ENCODE measurements around the gene ABI1. TPM values are rescaled to one million over a fixed set of nuclear protein-coding genes. Genes with fewer than 3 reads are reported as not detected.

ABI1 gene
- total and polyA plus RNA-seq, 2 of the 13 experiments (the other 11 are each of a cell fraction or from before 2014, with no cell fraction given) = 20.9 to 22.9 TPM

- Histone ChIP-seq H3K27me3 (ENCODE audit: control insufficient read depth in 1 of 2, insufficient read depth in 2 of 2, low read length in 2 of 2) (no peaks in the 10 kb centered on the region), H3K9me3 (ENCODE audit: low read length) (no peaks in the 10 kb centered on the region), H3K4me1 (ENCODE audit: insufficient read depth, low read length) (peaks cover 7% of the 10 kb centered on the region; the same call in 1 of the 2 replicates), H3K79me2 (ENCODE audit: insufficient read depth, low read length) (peaks cover 3% of the 10 kb centered on the region), H3K27ac (ENCODE audit: extremely low read length, insufficient read depth, low read length) (no peak overlapping the region), H2AFZ (ENCODE audit: low read length) (no peak overlapping the region), H3K4me3 (replicated peaks in 1 of 3; ENCODE audit: insufficient read depth in 1 of 3, low read depth in 2 of 3, low read length in 3 of 3) (no peak overlapping the region), H3K36me3 (replicated peaks in 1 of 2; ENCODE audit: control insufficient read depth in 1 of 2, insufficient read depth in 2 of 2, low read length in 2 of 2) (peaks cover 0 to 1% of the 10 kb centered on the region in 2 experiments; a peak in 2 of 5 replicates), H4K20me1 (ENCODE audit: insufficient read depth, low read length) (no peaks in the 10 kb centered on the region), H3K9ac (ENCODE audit: insufficient read depth, low read depth, low read length) (no peak overlapping the region), H3K4me2 (ENCODE audit: low read depth, low read length) (no peak overlapping the region)
- no TSS peak for BruUV-seq (replicated peaks)
- TF ChIP-seq NRL (CRISPR knock-in tag; IDR thresholded peaks at IDR 0.05; ENCODE audit: borderline replicate concordance) (no peak), KDM5A (IDR thresholded peaks at IDR 0.05; ENCODE audit: borderline replicate concordance, low read length) (no peak), ZNF569 (CRISPR knock-in tag; IDR thresholded peaks at IDR 0.05; ENCODE audit: borderline replicate concordance) (no peak), ZNF335 (CRISPR knock-in tag; IDR thresholded peaks at IDR 0.05) (no peak), FOXP4 (CRISPR knock-in tag; IDR thresholded peaks at IDR 0.05) (no peak), ZBTB1 (CRISPR knock-in tag; IDR thresholded peaks at IDR 0.05; ENCODE audit: borderline replicate concordance) (no peak), FOSL2 (CRISPR knock-in tag; IDR thresholded peaks at IDR 0.05) (no peak), NFYB (CRISPR knock-in tag; IDR thresholded peaks at IDR 0.05) (no peak), ZNF75D (CRISPR knock-in tag; IDR thresholded peaks at IDR 0.05; ENCODE audit: borderline replicate concordance) (no peak), AHDC1 (CRISPR knock-in tag; IDR thresholded peaks at IDR 0.05; ENCODE audit: borderline replicate concordance) (no peak), ZNF207 (IDR thresholded peaks at IDR 0.05; ENCODE audit: borderline replicate concordance) (no peak)
- POLR2A ChIA-PET = no interaction called here
- intact Hi-C loops (cut with micrococcal nuclease; ENCODE audit: unreplicated experiment) (no loop called here), in situ Hi-C loops (cut with HindIII; ENCODE audit: extremely low pct_ligation_motif_present, low pct_unique_long_range_greater_than_20kb) (no loop called here)
- 99% methylated on average over 2 of the region's 2 CpGs for WGBS (ENCODE audit: low lambda C conversion rate)
- no peak for ATAC-seq
- CTCF ChIA-PET (ENCODE audit: low intra/inter-chr PET ratio, low total read pairs) = no interaction called here
- no peak for DNase-seq (ENCODE audit: low spot score)
- no peak for FAIRE-seq
Observed at GRCh38 chr10:26773633-26774032, 87.1 kb downstream of the ABI1 start.
